ENCODE measurements around the gene OVCH1. TPM values are rescaled to one million over a fixed set of nuclear protein-coding genes. Genes with fewer than 3 reads are reported as not detected.

The OVCH1 gene
- total and polyA plus RNA-seq, 2 experiments from 2014 or later = 0.53 TPM; not detected in 1

GRCh38 chr12:29519585-29520182 is 22.2 kb upstream of the OVCH1 start:
- DNase-seq (ENCODE audit: low spot score) = peak; percentile 60
- no peaks in the 10 kb centered on the region for H3K9me3 ChIP-seq (ENCODE audit: low read depth)
- H3K4me3 ChIP-seq = no peak overlapping the region

GRCh38 chr12:29518407-29518806 is 20.9 kb upstream of the OVCH1 start:
- Histone ChIP-seq H3K4me3 (no peak overlapping the region), H3K4me2 (no peak overlapping the region), H4K20me1 (ENCODE audit: insufficient read depth, poor library complexity, severe bottlenecking) (no peaks in the 10 kb centered on the region), H3K9me3 (ENCODE audit: low read depth) (no peaks in the 10 kb centered on the region), H3K36me3 (replicated peaks; ENCODE audit: insufficient read depth, low read depth) (no peaks in the 10 kb centered on the region), H3K27me3 (no peaks in the 10 kb centered on the region), H3K27ac (no peak overlapping the region), H3K9me2 (replicated peaks; ENCODE audit: insufficient read depth) (no peaks in the 10 kb centered on the region), H3K4me1 (ENCODE audit: insufficient read depth) (no peaks in the 10 kb centered on the region), H2AFZ (no peak overlapping the region), H3K79me2 (no peaks in the 10 kb centered on the region)
- TF ChIP-seq EZH2 (IDR thresholded peaks at IDR 0.05; ENCODE audit: borderline replicate concordance) = no peak
- WGBS (ENCODE audit: low lambda C conversion rate, missing lambda C conversion rate) = 91% methylated on average over 2 of the region's 2 CpGs
- DNase-seq (ENCODE audit: low spot score) = no peak

More at GRCh38 chr12:29519585-29520182, 22.2 kb upstream of the OVCH1 start:
- TF ChIP-seq EZH2phosphoT487 (IDR thresholded peaks at IDR 0.05; ENCODE audit: low read depth, severe bottlenecking, unreplicated experiment) (no peak), CTCF (IDR thresholded peaks at IDR 0.05; ENCODE audit: poor library complexity) (peak; percentile 77), EZH2 (IDR thresholded peaks at IDR 0.05; ENCODE audit: borderline replicate concordance) (no peak)
- no peaks in the 10 kb centered on the region for H3K36me3 ChIP-seq (replicated peaks; ENCODE audit: insufficient read depth, low read depth)
- no peaks in the 10 kb centered on the region for H3K9me2 ChIP-seq (replicated peaks; ENCODE audit: insufficient read depth)
- H3K4me1 ChIP-seq (ENCODE audit: insufficient read depth) = no peaks in the 10 kb centered on the region
- no peak overlapping the region for H2AFZ ChIP-seq
- no peaks in the 10 kb centered on the region for H3K27me3 ChIP-seq
- H3K27ac ChIP-seq = no peak overlapping the region
- H3K79me2 ChIP-seq = no peaks in the 10 kb centered on the region
- no peak overlapping the region for H3K4me2 ChIP-seq
- H4K20me1 ChIP-seq (ENCODE audit: insufficient read depth, poor library complexity, severe bottlenecking) = no peaks in the 10 kb centered on the region

- WGBS (ENCODE audit: low lambda C conversion rate, missing lambda C conversion rate) = 85% methylated on average over 7 of the region's 7 CpGs
- Histone ChIP-seq H3K27me3 (no peaks in the 10 kb centered on the region), H3K27ac (no peak overlapping the region), H2AFZ (no peak overlapping the region), H3K9me3 (ENCODE audit: low read depth) (no peaks in the 10 kb centered on the region), H3K79me2 (no peaks in the 10 kb centered on the region), H4K20me1 (ENCODE audit: insufficient read depth, poor library complexity, severe bottlenecking) (no peaks in the 10 kb centered on the region), H3K4me2 (no peak overlapping the region), H3K36me3 (replicated peaks; ENCODE audit: insufficient read depth, low read depth) (no peaks in the 10 kb centered on the region), H3K4me3 (no peak overlapping the region), H3K9me2 (replicated peaks; ENCODE audit: insufficient read depth) (no peaks in the 10 kb centered on the region), H3K4me1 (ENCODE audit: insufficient read depth) (no peaks in the 10 kb centered on the region)
- no peak for TF ChIP-seq EZH2 (IDR thresholded peaks at IDR 0.05; ENCODE audit: borderline replicate concordance)
- peak; percentile 27 for TF ChIP-seq CTCF (IDR thresholded peaks at IDR 0.05; ENCODE audit: poor library complexity)
- peak; percentile 12 for DNase-seq (ENCODE audit: low spot score)
Observed at GRCh38 chr12:29517264-29517663, 19.8 kb upstream of the OVCH1 start.

GRCh38 chr12:29516431-29516875 is 19.0 kb upstream of the OVCH1 start:
- DNase-seq (ENCODE audit: low spot score) = no peak
- Histone ChIP-seq H3K36me3 (replicated peaks; ENCODE audit: insufficient read depth, low read depth) (no peaks in the 10 kb centered on the region), H3K27me3 (no peaks in the 10 kb centered on the region), H3K27ac (no peak overlapping the region), H3K79me2 (no peaks in the 10 kb centered on the region), H3K4me1 (ENCODE audit: insufficient read depth) (no peaks in the 10 kb centered on the region), H3K4me2 (no peak overlapping the region), H4K20me1 (ENCODE audit: insufficient read depth, poor library complexity, severe bottlenecking) (no peaks in the 10 kb centered on the region), H2AFZ (no peak overlapping the region), H3K9me3 (ENCODE audit: low read depth) (no peaks in the 10 kb centered on the region), H3K4me3 (no peak overlapping the region), H3K9me2 (replicated peaks; ENCODE audit: insufficient read depth) (no peaks in the 10 kb centered on the region)
- no peak for TF ChIP-seq EZH2phosphoT487 (IDR thresholded peaks at IDR 0.05; ENCODE audit: low read depth, severe bottlenecking, unreplicated experiment)
- TF ChIP-seq EZH2 (IDR thresholded peaks at IDR 0.05; ENCODE audit: borderline replicate concordance) = no peak
- 67% methylated on average over 2 of the region's 2 CpGs for WGBS (ENCODE audit: low lambda C conversion rate, missing lambda C conversion rate)

All from hepatocyte (in vitro differentiated cells).